ENCODE measurements around the gene ZFAND3.

The ZFAND3 gene

GRCh38 chr6:37826993-37827392 is 7.5 kb downstream of the ZFAND3 start:
- DNase-seq (ENCODE audit: low read depth in 2 of 2, low spot score in 1 of 2): no peak

- DNase-seq (ENCODE audit: low read depth in 2 of 2, low spot score in 1 of 2): no peak
These were observed 8.2 kb downstream of the ZFAND3 start for GRCh38 chr6:37827603-37828265.

GRCh38 chr6:37830225-37830624 is 10.7 kb downstream of the ZFAND3 start:
- no peak for DNase-seq (ENCODE audit: low read depth in 2 of 2, low spot score in 1 of 2)

- DNase-seq (ENCODE audit: low read depth in 2 of 2, low spot score in 1 of 2): no peak
These were observed 11.9 kb downstream of the ZFAND3 start for GRCh38 chr6:37831457-37831856.

GRCh38 chr6:37835923-37836322 is 16.4 kb downstream of the ZFAND3 start:
- DNase-seq (ENCODE audit: low read depth in 2 of 2, low spot score in 1 of 2): no peak

- no peak for DNase-seq (ENCODE audit: low read depth in 2 of 2, low spot score in 1 of 2)
These were observed 18.8 kb downstream of the ZFAND3 start for GRCh38 chr6:37838219-37838921.

GRCh38 chr6:37840143-37840939 is 20.8 kb downstream of the ZFAND3 start:
- no peak for DNase-seq (ENCODE audit: low read depth in 2 of 2, low spot score in 1 of 2)

GRCh38 chr6:37840940-37841300 is 21.4 kb downstream of the ZFAND3 start:
- DNase-seq (ENCODE audit: low read depth in 2 of 2, low spot score in 1 of 2): no peak

GRCh38 chr6:37845026-37845911 is 25.7 kb downstream of the ZFAND3 start:
- DNase-seq (ENCODE audit: low read depth in 2 of 2, low spot score in 1 of 2): no peak

GRCh38 chr6:37845930-37846329 is 26.4 kb downstream of the ZFAND3 start:
- no peak for DNase-seq (ENCODE audit: low read depth in 2 of 2, low spot score in 1 of 2)

- DNase-seq (ENCODE audit: low read depth in 2 of 2, low spot score in 1 of 2): no peak
These were observed 28.2 kb downstream of the ZFAND3 start for GRCh38 chr6:37847704-37848103.

GRCh38 chr6:37848371-37848770 is 28.8 kb downstream of the ZFAND3 start:
- no peak for DNase-seq (ENCODE audit: low read depth in 2 of 2, low spot score in 1 of 2)

GRCh38 chr6:37850260-37850659 is 30.7 kb downstream of the ZFAND3 start:
- no peak for DNase-seq (ENCODE audit: low read depth in 2 of 2, low spot score in 1 of 2)

- DNase-seq (ENCODE audit: low read depth in 2 of 2, low spot score in 1 of 2): no peak
These were observed 31.3 kb downstream of the ZFAND3 start for GRCh38 chr6:37850728-37851285.

- no peak for DNase-seq (ENCODE audit: low read depth in 2 of 2, low spot score in 1 of 2)
These were observed 32.5 kb downstream of the ZFAND3 start for GRCh38 chr6:37851997-37852524.

- no peak for DNase-seq (ENCODE audit: low read depth in 2 of 2, low spot score in 1 of 2)
These were observed 36.8 kb downstream of the ZFAND3 start for GRCh38 chr6:37856285-37856684.

GRCh38 chr6:37858363-37858762 is 38.8 kb downstream of the ZFAND3 start:
- no peak for DNase-seq (ENCODE audit: low read depth in 2 of 2, low spot score in 1 of 2)

GRCh38 chr6:37860226-37860839 is 40.8 kb downstream of the ZFAND3 start:
- no peak for DNase-seq (ENCODE audit: low read depth in 2 of 2, low spot score in 1 of 2)

- DNase-seq (ENCODE audit: low read depth in 2 of 2, low spot score in 1 of 2): no peak
These were observed 41.9 kb downstream of the ZFAND3 start for GRCh38 chr6:37861452-37861851.

GRCh38 chr6:37862430-37862829 is 42.9 kb downstream of the ZFAND3 start:
- DNase-seq (ENCODE audit: low read depth in 2 of 2, low spot score in 1 of 2): no peak

Data from stimulated activated CD8-positive, alpha-beta memory T cell treated with anti-CD3 and anti-CD28 coated beads, Interleukin-4, amount 100 ng/mL, for 1 hour (primary cell).